NB4 (cell line): ENCODE results near the gene SH3RF2.

Experiments
- CTCF ChIP-seq: IDR thresholded peaks from one replicate; pipeline ENCODE4 v1.5.1; 2012; ENCODE audit warnings: low read depth, low read length
- POLR2A ChIP-seq: IDR thresholded peaks from 2 replicates; pipeline ENCODE4 v1.6.1; 2011; ENCODE audit warnings: mild to moderate bottlenecking; ENCODE audit not compliant: insufficient read length; ENCODE audit errors: extremely low read depth

GRCh38 chr5:145991044-145991575, 54.7 kb downstream of the SH3RF2 start:
- TF ChIP-seq CTCF: no peak
- no peak for TF ChIP-seq POLR2A
